ENCODE data around the gene NLRP8. TPM values are rescaled to one million over a fixed set of nuclear protein-coding genes. Genes with fewer than 3 reads are reported as not detected.

The NLRP8 gene
- polyA plus RNA-seq (not detected in 2 replicates), polyA minus RNA-seq (not detected in 2 replicates)

DNA sequence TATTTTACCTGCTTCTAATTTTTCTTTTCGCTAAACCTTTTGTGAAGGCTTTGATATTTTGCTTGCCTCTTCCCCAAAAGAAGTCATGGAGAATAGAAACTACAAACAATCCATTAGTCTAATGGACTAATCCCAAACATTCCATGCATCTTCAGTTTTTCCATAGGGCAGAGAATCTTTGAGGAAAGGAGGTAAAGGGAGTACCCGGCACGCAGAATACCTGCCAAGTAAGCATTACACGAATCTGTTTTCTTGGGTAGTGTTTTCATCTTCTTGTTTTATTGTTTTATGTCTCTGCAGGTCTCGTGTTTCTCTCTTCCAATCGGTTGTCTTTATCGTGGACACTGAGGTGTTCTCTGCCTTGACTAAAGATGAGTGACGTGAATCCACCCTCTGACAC, at the start of gene NLRP8:
Gene NLRP8 (plus strand): TSS at position 301 of the 400 bp plus-strand sequence.
- Histone ChIP-seq H3K79me2 (replicated peaks; ENCODE audit: insufficient read depth, low read length) (no peaks in the 10 kb centered on the region), H3F3A (ENCODE audit: insufficient read depth, low read length, poor library complexity, severe bottlenecking) (no peaks in the 10 kb centered on the region), H3K4me3 (ENCODE audit: low read length) (no peak within 1 kb of the TSS), H3K9ac (ENCODE audit: low read length) (no peak within 1 kb of the TSS), H2AFZ (ENCODE audit: low read depth, low read length) (no peak within 1 kb of the TSS), H3K9me3 (ENCODE audit: low read length) (peaks cover 3% of the 10 kb centered on the region), H3K36me3 (ENCODE audit: insufficient read depth, low read length) (no peaks in the 10 kb centered on the region), H4K20me1 (ENCODE audit: insufficient read depth) (no peaks in the 10 kb centered on the region), H3K9me2 (ENCODE audit: insufficient read depth, low read length) (no peaks in the 10 kb centered on the region), H3K27me3 (ENCODE audit: insufficient read depth, low read depth, low read length) (no peaks in the 10 kb centered on the region), H3K4me2 (ENCODE audit: low read length) (no peak within 1 kb of the TSS), H3K27ac (ENCODE audit: low read length) (no peak within 1 kb of the TSS)
- no peak for TF ChIP-seq SMC3 (conservative IDR thresholded peaks at IDR 0.05; ENCODE audit: poor library complexity)
- no peak for TF ChIP-seq TAF1 (IDR thresholded peaks at IDR 0.05; ENCODE audit: low read depth)
- no peak for TF ChIP-seq EP300 (conservative IDR thresholded peaks at IDR 0.05; ENCODE audit: poor library complexity, severe bottlenecking)
- TF ChIP-seq RAD21 (conservative IDR thresholded peaks at IDR 0.05), result no peak
- no peak for TF ChIP-seq MXI1 (conservative IDR thresholded peaks at IDR 0.05; ENCODE audit: poor library complexity, severe bottlenecking)
- TF ChIP-seq, protein P1, sequence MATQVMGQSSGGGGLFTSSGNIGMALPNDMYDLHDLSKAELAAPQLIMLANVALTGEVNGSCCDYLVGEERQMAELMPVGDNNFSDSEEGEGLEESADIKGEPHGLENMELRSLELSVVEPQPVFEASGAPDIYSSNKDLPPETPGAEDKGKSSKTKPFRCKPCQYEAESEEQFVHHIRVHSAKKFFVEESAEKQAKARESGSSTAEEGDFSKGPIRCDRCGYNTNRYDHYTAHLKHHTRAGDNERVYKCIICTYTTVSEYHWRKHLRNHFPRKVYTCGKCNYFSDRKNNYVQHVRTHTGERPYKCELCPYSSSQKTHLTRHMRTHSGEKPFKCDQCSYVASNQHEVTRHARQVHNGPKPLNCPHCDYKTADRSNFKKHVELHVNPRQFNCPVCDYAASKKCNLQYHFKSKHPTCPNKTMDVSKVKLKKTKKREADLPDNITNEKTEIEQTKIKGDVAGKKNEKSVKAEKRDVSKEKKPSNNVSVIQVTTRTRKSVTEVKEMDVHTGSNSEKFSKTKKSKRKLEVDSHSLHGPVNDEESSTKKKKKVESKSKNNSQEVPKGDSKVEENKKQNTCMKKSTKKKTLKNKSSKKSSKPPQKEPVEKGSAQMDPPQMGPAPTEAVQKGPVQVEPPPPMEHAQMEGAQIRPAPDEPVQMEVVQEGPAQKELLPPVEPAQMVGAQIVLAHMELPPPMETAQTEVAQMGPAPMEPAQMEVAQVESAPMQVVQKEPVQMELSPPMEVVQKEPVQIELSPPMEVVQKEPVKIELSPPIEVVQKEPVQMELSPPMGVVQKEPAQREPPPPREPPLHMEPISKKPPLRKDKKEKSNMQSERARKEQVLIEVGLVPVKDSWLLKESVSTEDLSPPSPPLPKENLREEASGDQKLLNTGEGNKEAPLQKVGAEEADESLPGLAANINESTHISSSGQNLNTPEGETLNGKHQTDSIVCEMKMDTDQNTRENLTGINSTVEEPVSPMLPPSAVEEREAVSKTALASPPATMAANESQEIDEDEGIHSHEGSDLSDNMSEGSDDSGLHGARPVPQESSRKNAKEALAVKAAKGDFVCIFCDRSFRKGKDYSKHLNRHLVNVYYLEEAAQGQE (IDR thresholded peaks at IDR 0.05; ENCODE audit: borderline replicate concordance), result no peak
- no peak for TF ChIP-seq EZH2 (IDR thresholded peaks at IDR 0.05; ENCODE audit: borderline replicate concordance, insufficient read depth, low read length, poor library complexity, severe bottlenecking)
- TF ChIP-seq, protein P2, sequence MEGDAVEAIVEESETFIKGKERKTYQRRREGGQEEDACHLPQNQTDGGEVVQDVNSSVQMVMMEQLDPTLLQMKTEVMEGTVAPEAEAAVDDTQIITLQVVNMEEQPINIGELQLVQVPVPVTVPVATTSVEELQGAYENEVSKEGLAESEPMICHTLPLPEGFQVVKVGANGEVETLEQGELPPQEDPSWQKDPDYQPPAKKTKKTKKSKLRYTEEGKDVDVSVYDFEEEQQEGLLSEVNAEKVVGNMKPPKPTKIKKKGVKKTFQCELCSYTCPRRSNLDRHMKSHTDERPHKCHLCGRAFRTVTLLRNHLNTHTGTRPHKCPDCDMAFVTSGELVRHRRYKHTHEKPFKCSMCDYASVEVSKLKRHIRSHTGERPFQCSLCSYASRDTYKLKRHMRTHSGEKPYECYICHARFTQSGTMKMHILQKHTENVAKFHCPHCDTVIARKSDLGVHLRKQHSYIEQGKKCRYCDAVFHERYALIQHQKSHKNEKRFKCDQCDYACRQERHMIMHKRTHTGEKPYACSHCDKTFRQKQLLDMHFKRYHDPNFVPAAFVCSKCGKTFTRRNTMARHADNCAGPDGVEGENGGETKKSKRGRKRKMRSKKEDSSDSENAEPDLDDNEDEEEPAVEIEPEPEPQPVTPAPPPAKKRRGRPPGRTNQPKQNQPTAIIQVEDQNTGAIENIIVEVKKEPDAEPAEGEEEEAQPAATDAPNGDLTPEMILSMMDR (IDR thresholded peaks at IDR 0.05; ENCODE audit: poor library complexity, severe bottlenecking), result no peak
- TF ChIP-seq POLR2AphosphoS5 (IDR thresholded peaks at IDR 0.05), result no peak

DNA sequence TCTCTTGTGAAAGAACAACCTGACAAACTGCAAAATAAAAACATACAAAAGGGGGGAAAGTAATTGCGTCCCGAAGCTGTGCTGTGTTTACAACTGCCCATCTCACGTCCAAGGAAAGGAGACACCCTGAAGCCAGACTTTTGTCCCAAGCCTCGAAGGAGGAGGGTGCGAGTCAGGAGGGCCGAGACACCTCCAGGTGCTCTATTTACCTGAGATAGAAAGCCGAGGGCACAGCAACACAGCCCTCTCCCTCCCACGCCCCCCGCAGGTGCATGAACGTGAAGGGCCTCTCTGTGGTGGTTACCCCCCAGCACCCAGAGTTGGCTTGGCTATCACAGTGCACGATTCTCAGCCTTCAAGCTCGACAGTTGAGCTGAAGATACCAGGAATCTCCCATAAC, 48.7 kb upstream of the NLRP8 start:
- Histone ChIP-seq H3K27ac (ENCODE audit: low read length) (no peak overlapping the region), H3K9ac (ENCODE audit: low read length) (no peak overlapping the region), H3K9me3 (ENCODE audit: low read length) (no peaks in the 10 kb centered on the region), H2AFZ (ENCODE audit: low read depth, low read length) (no peak overlapping the region), H3K4me3 (ENCODE audit: low read length) (no peak overlapping the region), H3F3A (ENCODE audit: insufficient read depth, low read length, poor library complexity, severe bottlenecking) (no peaks in the 10 kb centered on the region), H4K20me1 (ENCODE audit: insufficient read depth) (no peaks in the 10 kb centered on the region), H3K4me2 (ENCODE audit: low read length) (no peak overlapping the region), H3K79me2 (replicated peaks; ENCODE audit: insufficient read depth, low read length) (no peaks in the 10 kb centered on the region), H3K9me2 (ENCODE audit: insufficient read depth, low read length) (no peaks in the 10 kb centered on the region), H3K36me3 (ENCODE audit: insufficient read depth, low read length) (no peaks in the 10 kb centered on the region), H3K27me3 (ENCODE audit: insufficient read depth, low read depth, low read length) (no peaks in the 10 kb centered on the region)
- TF ChIP-seq EZH2 (IDR thresholded peaks at IDR 0.05; ENCODE audit: borderline replicate concordance, insufficient read depth, low read length, poor library complexity, severe bottlenecking) (no peak), MXI1 (conservative IDR thresholded peaks at IDR 0.05; ENCODE audit: poor library complexity, severe bottlenecking) (no peak), POLR2AphosphoS5 (IDR thresholded peaks at IDR 0.05) (no peak), TAF1 (IDR thresholded peaks at IDR 0.05; ENCODE audit: low read depth) (no peak), SMC3 (conservative IDR thresholded peaks at IDR 0.05; ENCODE audit: poor library complexity) (no peak), RAD21 (conservative IDR thresholded peaks at IDR 0.05) (no peak), EP300 (conservative IDR thresholded peaks at IDR 0.05; ENCODE audit: poor library complexity, severe bottlenecking) (no peak)
- TF ChIP-seq, protein P2 (IDR thresholded peaks at IDR 0.05; ENCODE audit: poor library complexity, severe bottlenecking), result no peak
- TF ChIP-seq, protein P1 (IDR thresholded peaks at IDR 0.05; ENCODE audit: borderline replicate concordance), result no peak

Measured in neural cell (in vitro differentiated cells).